ENCODE data around the gene MAP2K5. TPM values are rescaled to one million over a fixed set of nuclear protein-coding genes. Genes with fewer than 3 reads are reported as not detected.
A peak's percentile ranks its signal among the peaks of the same experiment; 100 is the strongest.

The MAP2K5 gene
- total and polyA plus RNA-seq, 9 of the 15 experiments (the other 6 are each of a cell fraction or from before 2014, with no cell fraction given), result 0.41 to 16.5 (median 7.5) TPM

- TF ChIP-seq, protein P1, sequence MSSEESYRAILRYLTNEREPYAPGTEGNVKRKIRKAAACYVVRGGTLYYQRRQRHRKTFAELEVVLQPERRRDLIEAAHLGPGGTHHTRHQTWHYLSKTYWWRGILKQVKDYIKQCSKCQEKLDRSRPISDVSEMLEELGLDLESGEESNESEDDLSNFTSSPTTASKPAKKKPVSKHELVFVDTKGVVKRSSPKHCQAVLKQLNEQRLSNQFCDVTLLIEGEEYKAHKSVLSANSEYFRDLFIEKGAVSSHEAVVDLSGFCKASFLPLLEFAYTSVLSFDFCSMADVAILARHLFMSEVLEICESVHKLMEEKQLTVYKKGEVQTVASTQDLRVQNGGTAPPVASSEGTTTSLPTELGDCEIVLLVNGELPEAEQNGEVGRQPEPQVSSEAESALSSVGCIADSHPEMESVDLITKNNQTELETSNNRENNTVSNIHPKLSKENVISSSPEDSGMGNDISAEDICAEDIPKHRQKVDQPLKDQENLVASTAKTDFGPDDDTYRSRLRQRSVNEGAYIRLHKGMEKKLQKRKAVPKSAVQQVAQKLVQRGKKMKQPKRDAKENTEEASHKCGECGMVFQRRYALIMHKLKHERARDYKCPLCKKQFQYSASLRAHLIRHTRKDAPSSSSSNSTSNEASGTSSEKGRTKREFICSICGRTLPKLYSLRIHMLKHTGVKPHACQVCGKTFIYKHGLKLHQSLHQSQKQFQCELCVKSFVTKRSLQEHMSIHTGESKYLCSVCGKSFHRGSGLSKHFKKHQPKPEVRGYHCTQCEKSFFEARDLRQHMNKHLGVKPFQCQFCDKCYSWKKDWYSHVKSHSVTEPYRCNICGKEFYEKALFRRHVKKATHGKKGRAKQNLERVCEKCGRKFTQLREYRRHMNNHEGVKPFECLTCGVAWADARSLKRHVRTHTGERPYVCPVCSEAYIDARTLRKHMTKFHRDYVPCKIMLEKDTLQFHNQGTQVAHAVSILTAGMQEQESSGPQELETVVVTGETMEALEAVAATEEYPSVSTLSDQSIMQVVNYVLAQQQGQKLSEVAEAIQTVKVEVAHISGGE (CRISPR knock-in tag; IDR thresholded peaks at IDR 0.05), result peak; percentile 47 to 98 (median 88); a peak in 5 of 6 replicates
- no peak for TF ChIP-seq FOXK1 (CRISPR knock-in tag; IDR thresholded peaks at IDR 0.05; ENCODE audit: borderline replicate concordance)
- no peak for TF ChIP-seq CEBPB (tag; IDR thresholded peaks at IDR 0.05)
- no peak for TF ChIP-seq RFX5 (IDR thresholded peaks at IDR 0.05; ENCODE audit: low read depth, low read length)
- peak; percentile 48; the same call in 1 of the 2 replicates for TF ChIP-seq ELF4 (CRISPR knock-in tag; IDR thresholded peaks at IDR 0.05)
- no peak; the same call in 1 of the 2 replicates for TF ChIP-seq ZNF592 (IDR thresholded peaks at IDR 0.05)
- peak; percentile 58; the same call in 1 of the 2 replicates for TF ChIP-seq POLR2H (tag; IDR thresholded peaks at IDR 0.05; ENCODE audit: low read depth)
- TF ChIP-seq BCOR (IDR thresholded peaks at IDR 0.05), result peak; percentile 10; the same call in 1 of the 2 replicates
- TF ChIP-seq FOXK2 (conservative IDR thresholded peaks at IDR 0.05 in 1 of 2, IDR thresholded peaks at IDR 0.05 in 1 of 2; ENCODE audit: low read depth in 2 of 2), result peak; percentile 0 to 38; a peak in 1 of 4 replicates
- no peak for TF ChIP-seq NR1H2 (CRISPR knock-in tag; IDR thresholded peaks at IDR 0.05)
- TF ChIP-seq ZBED1 (IDR thresholded peaks at IDR 0.05), result 0 out of 2 replicates have a peak, but pooled peaks have one; percentile 31
- TF ChIP-seq HNRNPL (IDR thresholded peaks at IDR 0.05; ENCODE audit: low read depth, low read length), result no peak
- TF ChIP-seq STAT5B (CRISPR knock-in tag; IDR thresholded peaks at IDR 0.05), result no peak
- TF ChIP-seq PHF8 (IDR thresholded peaks at IDR 0.05; ENCODE audit: borderline replicate concordance, low read length), result peak; percentile 83; the same call in 1 of the 2 replicates
- no peak for TF ChIP-seq CC2D1A (IDR thresholded peaks at IDR 0.05)
- no peak for TF ChIP-seq POU5F1 (IDR thresholded peaks at IDR 0.05; ENCODE audit: borderline replicate concordance, low read depth, low read length, partially characterized antibody)
- TF ChIP-seq POLR2G (IDR thresholded peaks at IDR 0.05; ENCODE audit: low read depth, low read length), result peak; percentile 95
- no peak for TF ChIP-seq KDM1A (IDR thresholded peaks at IDR 0.05)
- no peak for TF ChIP-seq ZKSCAN8 (CRISPR knock-in tag; IDR thresholded peaks at IDR 0.05)
- TF ChIP-seq CREBBP (IDR thresholded peaks at IDR 0.05; ENCODE audit: low read depth, low read length), result no peak
These were observed at the start of gene MAP2K5 (continued) for GRCh38 chr15:67542420-67543347.
